Astrocyte (in vitro differentiated cells and primary cell): ENCODE measurements around the gene NCKAP1. TPM values are rescaled to one million over a fixed set of nuclear protein-coding genes. Genes with fewer than 3 reads are reported as not detected.

Experiments used
- DNase-seq: peaks from one replicate; pipeline ENCODE4 v3.0.0-alpha.2; 2010; ENCODE audit warnings: low read depth
- FAIRE-seq: peaks from 2 replicates; lab custom pipeline; 2011; peaks lifted over from hg19 to GRCh38; lab: Jason Lieb, UNC
- H2AFZ ChIP-seq: 2 replicates; pipeline ENCODE4 v1.6.0; 2012; ENCODE audit warnings: low read depth, low read length, inconsistent platforms
- H3K27ac ChIP-seq: 2 replicates; pipeline ENCODE4 v1.5.1; 2011; ENCODE audit warnings: low read depth, low read length, inconsistent platforms
- H3K27me3 ChIP-seq: 2 replicates; pipeline ENCODE4 v1.6.0; 2011; ENCODE audit warnings: low read length, inconsistent platforms; ENCODE audit not compliant: insufficient read depth
- H3K36me3 ChIP-seq: 2 replicates; pipeline ENCODE4 v1.5.1; 2011; ENCODE audit warnings: low read length, inconsistent platforms; ENCODE audit not compliant: insufficient read depth
- H3K4me1 ChIP-seq: 2 replicates; pipeline ENCODE4 v1.5.1; 2011; ENCODE audit warnings: low read length, inconsistent platforms; ENCODE audit not compliant: insufficient read depth
- H3K4me2 ChIP-seq: 2 replicates; pipeline ENCODE4 v1.6.0; 2012; ENCODE audit warnings: low read length, inconsistent platforms
- H3K4me3 ChIP-seq: 2 replicates; pipeline ENCODE4 v1.5.1; 2011; ENCODE audit warnings: low read depth, mild to moderate bottlenecking, low read length, inconsistent platforms; ENCODE audit not compliant: insufficient read depth
- H3K79me2 ChIP-seq: 2 replicates; pipeline ENCODE4 v1.6.0; 2012; ENCODE audit warnings: mild to moderate bottlenecking, low read length, inconsistent platforms; ENCODE audit not compliant: insufficient read depth
- H3K9ac ChIP-seq: 2 replicates; pipeline ENCODE4 v1.6.0; 2012; ENCODE audit warnings: mild to moderate bottlenecking, low read length, inconsistent platforms
- H3K9me3 ChIP-seq: 2 replicates; pipeline ENCODE4 v1.5.1; 2012; ENCODE audit warnings: low read depth, mild to moderate bottlenecking, low read length, inconsistent platforms; ENCODE audit not compliant: insufficient read depth
- H4K20me1 ChIP-seq: 2 replicates; pipeline ENCODE4 v1.6.0; 2012; ENCODE audit warnings: low read length, inconsistent platforms; ENCODE audit not compliant: insufficient read depth
- H3K27ac Mint-ChIP-seq: one replicate; pipeline ENCODE4 v1.8.0; 2021; ENCODE audit warnings: mild to moderate bottlenecking, mixed read lengths; ENCODE audit not compliant: unreplicated experiment
- H3K27me3 Mint-ChIP-seq: one replicate; pipeline ENCODE4 v1.8.0; 2021; ENCODE audit warnings: low read depth, mixed read lengths; ENCODE audit not compliant: unreplicated experiment
- H3K36me3 Mint-ChIP-seq: one replicate; pipeline ENCODE4 v1.8.0; 2021; ENCODE audit warnings: low read depth, mixed read lengths; ENCODE audit not compliant: unreplicated experiment
- H3K4me1 Mint-ChIP-seq: one replicate; pipeline ENCODE4 v1.8.0; 2021; ENCODE audit warnings: low read depth, mixed read lengths; ENCODE audit not compliant: unreplicated experiment
- H3K4me3 Mint-ChIP-seq: one replicate; pipeline ENCODE4 v1.8.0; 2021; ENCODE audit warnings: mild to moderate bottlenecking, moderate library complexity, mixed read lengths; ENCODE audit not compliant: unreplicated experiment
- H3K9me3 Mint-ChIP-seq: one replicate; pipeline ENCODE4 v1.8.0; 2021; ENCODE audit warnings: mild to moderate bottlenecking, mixed read lengths; ENCODE audit not compliant: unreplicated experiment
- CTCF ChIP-seq: IDR thresholded peaks from 2 replicates; pipeline ENCODE4 v1.5.1; 2011; ENCODE audit warnings: low read depth, mild to moderate bottlenecking, inconsistent platforms, low read length, moderate library complexity; ENCODE audit not compliant: insufficient read depth
- EZH2 ChIP-seq: IDR thresholded peaks from 2 replicates; pipeline ENCODE4 v1.6.1; 2012; ENCODE audit warnings: mild to moderate bottlenecking, low read length, inconsistent platforms; ENCODE audit not compliant: insufficient read depth
- total RNA-seq: library from RNA; stranded (reverse); gene quantifications from 2 replicates; pipeline ENCODE4 v1.2.1, GENCODE V29; 2021

The NCKAP1 gene
- total RNA-seq, 1 donor from 2014 or later, result 164 TPM

- peaks cover 6% of the 10 kb centered on the region for H3K27me3 ChIP-seq
- H3K4me2 ChIP-seq, result no peak overlapping the region
- Mint-ChIP-seq H3K4me1 (peaks cover 16% of the 10 kb centered on the region), H3K36me3 (no peaks in the 10 kb centered on the region), H3K4me3 (no peak overlapping the region), H3K27ac (peak overlapping the region; percentile 20), H3K9me3 (peaks cover 3% of the 10 kb centered on the region), H3K27me3 (peaks cover 18% of the 10 kb centered on the region)
- no peaks in the 10 kb centered on the region for H3K9me3 ChIP-seq
- no peak overlapping the region for H3K27ac ChIP-seq
- no peak for TF ChIP-seq CTCF
- no peak for TF ChIP-seq EZH2
- no peaks in the 10 kb centered on the region for H3K36me3 ChIP-seq
- DNase-seq (no peak), FAIRE-seq (no peak)
- no peaks in the 10 kb centered on the region for H4K20me1 ChIP-seq
- H3K4me3 ChIP-seq, result no peak overlapping the region
- H3K9ac ChIP-seq, result no peak overlapping the region
- H3K79me2 ChIP-seq, result no peaks in the 10 kb centered on the region
- H2AFZ ChIP-seq, result no peak overlapping the region
- H3K4me1 ChIP-seq, result peaks cover 15% of the 10 kb centered on the region
Measured at GRCh38 chr2:182868054-182868796, 170.0 kb downstream of the NCKAP1 start.

- Histone ChIP-seq H3K27ac (no peak overlapping the region), H3K79me2 (no peaks in the 10 kb centered on the region), H3K9me3 (no peaks in the 10 kb centered on the region), H3K9ac (peak overlapping the region; percentile 63), H4K20me1 (no peaks in the 10 kb centered on the region), H3K36me3 (no peaks in the 10 kb centered on the region), H3K27me3 (peaks cover 6% of the 10 kb centered on the region), H3K4me2 (peak overlapping the region; percentile 86), H3K4me1 (peaks cover 15% of the 10 kb centered on the region), H2AFZ (peak overlapping the region; percentile 90), H3K4me3 (peak overlapping the region; percentile 62)
- Mint-ChIP-seq H3K4me1 (peaks cover 16% of the 10 kb centered on the region), H3K27ac (no peak overlapping the region), H3K9me3 (peaks cover 3% of the 10 kb centered on the region), H3K4me3 (peak overlapping the region; percentile 81), H3K27me3 (peaks cover 18% of the 10 kb centered on the region), H3K36me3 (no peaks in the 10 kb centered on the region)
- no peak for TF ChIP-seq CTCF
- no peak for TF ChIP-seq EZH2
- no peak for FAIRE-seq
- no peak for DNase-seq
Measured at GRCh38 chr2:182867426-182868053, 170.7 kb downstream of the NCKAP1 start.
